EL (cell line): ENCODE data around the gene RNF43.
"Not testable (repeated sequence)": the region's sequence is repeated elsewhere in the genome, so short reads cannot be mapped to it uniquely, and the experiment has no call there.

Experiments used
- DNase-seq: peaks from one replicate; pipeline ENCODE4 v3.0.0-alpha.2; 2016

RNF43 gene

GRCh38 chr17:58403311-58403710, 14.0 kb downstream of the RNF43 start:
- DNase-seq: no peak

DNA sequence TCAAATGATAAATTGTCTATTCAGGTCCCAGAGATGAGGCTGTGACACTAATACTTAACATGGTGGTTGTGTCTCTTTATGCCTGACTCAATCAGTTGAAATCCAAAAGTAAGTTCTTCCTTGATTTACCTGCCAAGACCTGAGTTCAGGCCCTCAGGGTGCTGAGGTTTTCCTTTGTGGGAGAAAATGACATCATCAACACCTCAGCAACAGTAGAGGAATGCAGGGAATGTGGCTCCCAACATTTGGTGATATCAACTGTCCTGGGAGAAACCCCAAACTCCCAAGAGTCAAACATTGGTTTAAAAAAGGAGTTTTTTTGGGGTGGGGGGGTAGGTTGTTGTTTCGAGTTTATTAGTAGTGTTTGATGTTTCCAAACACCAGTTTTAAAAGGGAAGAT, 14.7 kb downstream of the RNF43 start:
- peak; percentile 73 for DNase-seq

GRCh38 chr17:58402047-58402446, 15.3 kb downstream of the RNF43 start:
- peak; percentile 70 for DNase-seq

DNA sequence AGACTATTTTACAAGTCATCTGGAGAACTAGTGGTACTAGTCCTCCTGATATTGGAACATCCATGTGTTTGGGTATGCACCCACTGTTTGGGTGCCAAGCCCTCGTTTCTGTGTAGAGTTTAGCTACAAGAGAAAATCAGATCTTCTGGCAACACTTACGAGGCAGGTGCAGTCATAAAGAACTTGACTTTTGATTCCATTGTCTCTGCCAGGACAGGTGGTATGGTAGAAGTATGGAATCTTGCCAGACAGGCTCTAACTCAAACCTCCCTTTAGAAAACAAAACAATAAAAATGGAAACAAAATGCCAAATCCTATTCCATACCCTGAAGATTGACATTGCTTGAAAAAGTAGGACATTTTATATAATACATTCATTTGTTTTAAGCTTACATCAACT, 16.0 kb downstream of the RNF43 start:
- no peak for DNase-seq

GRCh38 chr17:58400826-58401225, 16.5 kb downstream of the RNF43 start:
- DNase-seq: no peak

GRCh38 chr17:58399974-58400373, 17.4 kb downstream of the RNF43 start:
- DNase-seq: no peak

DNA sequence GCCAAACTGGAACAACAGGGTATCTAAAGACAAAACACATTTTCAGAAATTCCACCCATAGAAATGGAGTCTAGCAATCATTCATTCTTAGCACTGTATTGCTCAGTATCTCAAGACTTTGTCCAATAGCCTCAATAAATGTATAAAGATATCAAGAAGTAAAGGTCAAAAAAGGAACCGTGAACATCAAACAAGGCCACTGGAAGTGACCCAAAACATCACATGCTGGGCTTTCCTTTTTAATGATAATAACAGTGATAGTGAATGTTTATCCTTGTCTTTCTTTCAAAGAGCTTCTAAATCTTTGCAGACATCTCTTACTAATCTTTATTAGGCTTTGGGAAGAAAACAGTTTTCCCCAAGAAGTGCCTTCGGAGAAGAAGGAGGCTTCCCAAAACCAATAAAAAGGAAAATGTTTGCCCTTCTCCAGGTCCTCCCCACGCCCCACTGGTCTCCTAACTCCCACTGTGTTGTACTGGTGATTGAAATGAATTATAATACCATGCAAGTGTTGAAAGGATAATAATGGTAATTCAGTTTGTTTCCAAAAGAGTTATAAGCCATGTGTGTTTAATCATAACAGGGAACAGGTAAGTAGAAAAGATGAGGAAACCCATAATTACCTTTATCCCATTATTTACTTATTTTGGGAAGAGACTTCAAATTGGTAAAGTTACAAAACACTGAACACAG, 18.6 kb downstream of the RNF43 start:
- DNase-seq: no peak

DNA sequence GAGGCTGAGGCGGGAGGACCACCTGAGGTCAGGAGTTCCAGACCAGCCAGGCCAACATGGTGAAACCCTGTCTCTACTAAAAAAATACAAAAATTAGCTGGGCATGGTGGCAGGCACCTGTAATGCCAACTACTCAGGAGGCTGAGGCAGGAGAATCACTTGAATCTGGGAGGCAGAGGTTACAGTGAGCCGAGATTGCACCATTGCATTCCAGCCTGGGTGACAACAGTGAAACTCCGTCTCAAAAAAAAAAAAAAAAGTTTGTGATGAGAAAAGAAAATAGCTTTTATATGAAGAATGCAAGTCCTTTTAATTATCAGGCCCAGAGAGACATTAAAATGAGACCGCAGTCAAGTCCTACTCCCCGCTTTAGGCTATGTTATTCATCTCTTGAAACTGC, 19.9 kb downstream of the RNF43 start:
- DNase-seq: not testable (repeated sequence)

DNA sequence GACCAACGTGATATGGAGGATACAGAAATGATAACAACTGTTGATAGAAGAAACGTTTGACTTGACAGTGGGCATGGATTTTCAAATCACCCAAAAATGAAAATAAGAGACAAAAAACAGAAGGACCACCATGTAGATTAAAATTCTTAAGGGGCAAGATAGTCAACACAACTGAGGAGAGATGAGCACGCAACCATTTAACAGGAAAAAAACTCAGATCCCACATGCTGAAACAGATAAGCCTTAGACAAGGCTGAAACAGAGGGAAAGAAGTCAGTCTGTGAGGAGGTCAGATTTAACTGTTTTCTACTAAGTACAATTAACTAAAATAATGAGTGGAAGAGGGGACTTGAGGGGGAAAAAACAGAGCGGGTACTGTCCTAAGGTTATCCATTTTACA, 21.2 kb downstream of the RNF43 start:
- DNase-seq: no peak

GRCh38 chr17:58394534-58395223, 22.7 kb downstream of the RNF43 start:
- no peak for DNase-seq

DNA sequence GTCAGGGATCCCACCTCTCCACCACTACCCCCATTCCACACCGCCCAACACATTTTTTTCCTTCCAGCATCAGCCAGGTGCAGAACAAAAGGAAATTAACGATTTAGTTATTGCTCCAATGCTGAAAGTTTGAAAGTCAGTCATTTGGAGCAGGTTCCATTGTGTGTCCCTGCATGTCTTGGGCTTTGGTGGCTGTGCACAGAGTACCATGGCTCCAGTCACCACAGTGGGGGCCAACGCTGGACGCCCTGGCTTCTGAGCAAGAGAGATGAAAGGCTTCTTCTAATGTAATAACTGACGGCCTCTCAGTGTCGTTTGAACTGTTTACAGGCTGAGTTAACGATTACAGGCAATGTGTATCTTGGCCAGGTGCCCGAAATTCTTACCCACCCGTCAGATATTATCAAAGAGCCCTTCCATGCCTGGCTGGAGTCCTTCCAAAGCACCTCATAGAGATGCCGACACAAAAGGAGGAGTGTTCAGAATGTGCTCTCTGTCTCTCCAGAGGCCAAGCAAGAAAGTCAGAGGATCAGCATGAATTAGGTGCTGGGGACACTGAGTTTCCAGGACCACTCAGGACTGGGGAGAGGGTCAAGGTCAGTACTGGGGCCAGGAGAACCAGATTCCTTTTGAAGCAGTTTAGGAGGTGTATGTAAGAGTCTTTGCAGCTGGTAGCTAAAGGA, 25.9 kb downstream of the RNF43 start:
- peak; percentile 45 for DNase-seq

DNA sequence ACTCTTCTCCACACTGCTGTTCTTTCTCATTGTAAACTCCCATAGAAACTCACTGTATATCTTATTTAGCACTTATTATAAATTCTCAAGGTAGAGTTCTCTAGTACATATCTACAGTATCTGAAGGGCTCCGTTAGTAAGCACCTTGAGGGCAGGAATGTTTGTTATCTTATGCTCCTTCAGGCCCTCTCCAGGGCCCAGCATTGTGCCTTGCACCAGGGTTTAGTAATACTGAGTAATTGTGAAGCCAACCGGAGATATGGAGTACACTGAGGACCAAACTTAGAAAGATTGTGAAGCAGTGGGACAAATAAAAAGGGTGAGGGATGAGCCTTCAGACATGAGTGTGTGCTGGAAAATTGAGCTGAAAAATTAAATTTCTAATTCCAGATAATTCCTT, 26.4 kb downstream of the RNF43 start:
- no peak for DNase-seq

- DNase-seq: no peak
These were observed 28.8 kb downstream of the RNF43 start for GRCh38 chr17:58388302-58389190.

- no peak for DNase-seq
These were observed 29.5 kb downstream of the RNF43 start for GRCh38 chr17:58387834-58388233.

DNA sequence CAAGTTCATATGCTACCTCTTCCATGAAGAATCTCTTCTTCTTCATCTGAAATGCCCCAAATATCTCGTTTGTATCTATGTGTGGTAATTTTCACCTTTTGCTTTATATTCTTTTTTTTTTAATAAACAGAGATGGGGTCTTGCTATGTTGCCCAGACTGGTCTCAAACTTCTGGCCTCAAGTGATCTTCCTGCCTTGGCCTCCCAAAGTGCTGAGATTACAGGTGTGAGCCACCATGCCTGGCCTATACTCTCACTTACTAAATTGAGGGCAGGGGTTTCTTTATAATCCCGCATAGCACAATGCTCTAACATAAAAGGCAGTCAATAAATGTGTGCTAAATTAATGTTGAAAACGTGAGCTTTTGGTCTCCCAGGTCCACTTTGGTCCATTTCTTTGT, 30.6 kb downstream of the RNF43 start:
- DNase-seq: no peak

GRCh38 chr17:58385359-58385899, 31.9 kb downstream of the RNF43 start:
- DNase-seq: no peak

DNA sequence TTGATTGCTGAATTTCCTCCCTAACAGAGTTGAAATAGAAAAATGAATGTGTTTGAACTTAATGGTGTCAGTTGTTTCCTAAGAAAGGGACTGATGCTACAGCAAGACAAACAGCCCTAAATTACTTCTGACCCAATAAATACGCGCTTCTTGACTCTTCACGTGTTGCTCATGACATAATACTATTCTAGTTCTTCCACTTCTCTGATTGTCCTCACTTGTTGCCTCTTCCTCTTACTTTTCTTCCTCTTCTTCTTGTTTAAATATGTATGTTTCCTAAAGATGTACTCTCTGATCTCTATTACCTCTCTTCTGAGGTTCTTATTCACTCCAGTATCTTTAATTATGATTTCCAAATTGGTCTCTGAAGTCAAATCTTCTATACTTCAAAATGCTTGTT, 32.4 kb downstream of the RNF43 start:
- DNase-seq: no peak

DNA sequence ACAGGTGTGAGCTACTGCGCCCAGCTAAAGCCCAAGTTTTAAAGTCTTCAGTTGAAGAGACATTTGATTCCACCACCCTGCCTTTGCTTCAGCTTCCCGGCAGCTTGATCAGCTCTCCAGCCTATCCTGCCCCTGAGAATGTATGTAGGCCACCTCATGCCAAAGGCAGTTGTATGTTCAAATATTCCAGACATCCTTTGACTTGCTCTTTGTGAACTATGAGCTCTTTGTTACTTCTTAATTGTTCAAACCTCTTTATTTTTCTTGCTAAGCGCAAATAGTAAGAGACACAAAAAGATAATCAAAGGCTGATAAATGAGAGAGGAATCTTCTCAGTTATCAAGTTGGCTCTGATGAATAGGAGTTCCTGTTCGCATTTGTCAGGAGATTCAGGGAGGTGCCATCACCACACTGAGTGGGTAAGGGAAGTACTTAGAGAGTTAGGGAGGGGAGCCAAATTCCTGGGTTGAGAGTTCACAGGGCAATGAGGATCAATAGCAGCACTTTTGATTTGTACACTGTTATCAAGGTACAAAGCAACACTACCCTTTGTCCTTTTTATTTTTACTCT, 33.4 kb downstream of the RNF43 start:
- DNase-seq: no peak

GRCh38 chr17:58382872-58383242, 34.5 kb downstream of the RNF43 start:
- DNase-seq: no peak

GRCh38 chr17:58382108-58382871, 35.0 kb downstream of the RNF43 start:
- DNase-seq: no peak

GRCh38 chr17:58381124-58382035, 36.0 kb downstream of the RNF43 start:
- DNase-seq: no peak
